ENCODE data around the gene MOB3A.

MOB3A gene

DNA sequence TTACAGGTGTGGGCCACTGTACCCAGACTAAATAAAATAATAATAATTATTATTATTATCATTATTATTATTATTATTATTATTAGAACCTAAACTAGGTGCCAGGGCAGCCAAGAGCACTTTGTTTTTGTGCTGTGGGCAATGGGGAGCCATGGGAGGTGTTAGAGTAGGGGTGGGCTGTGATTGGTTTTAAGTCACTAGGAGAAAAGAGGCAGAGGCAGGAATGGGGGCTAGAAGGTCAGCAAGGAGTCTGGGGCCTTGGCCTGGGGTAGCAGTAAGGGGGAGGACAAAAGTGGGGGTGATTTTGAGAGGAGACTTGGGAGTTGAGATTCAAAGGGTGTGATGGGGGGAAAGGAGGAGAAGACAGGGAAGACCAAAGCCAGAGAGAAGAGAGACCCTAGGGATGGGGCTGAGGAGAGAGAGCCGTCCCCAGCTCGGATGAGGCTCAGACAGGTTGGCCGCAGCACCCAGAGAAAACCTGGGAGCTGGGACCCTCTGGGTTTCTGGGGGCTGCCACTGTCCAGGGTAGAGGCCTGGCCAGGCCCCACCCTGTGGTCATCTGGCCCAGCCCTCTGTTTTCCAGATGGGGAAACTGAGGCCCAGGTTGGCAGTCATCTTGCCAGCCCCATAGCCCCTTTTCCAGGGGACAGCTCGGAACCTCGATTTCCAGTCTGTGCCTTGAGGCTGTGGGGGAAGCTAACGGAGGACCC is 62.9 kb downstream of the MOB3A start:
- DNase-seq (ENCODE audit: low spot score) = no peak

DNA sequence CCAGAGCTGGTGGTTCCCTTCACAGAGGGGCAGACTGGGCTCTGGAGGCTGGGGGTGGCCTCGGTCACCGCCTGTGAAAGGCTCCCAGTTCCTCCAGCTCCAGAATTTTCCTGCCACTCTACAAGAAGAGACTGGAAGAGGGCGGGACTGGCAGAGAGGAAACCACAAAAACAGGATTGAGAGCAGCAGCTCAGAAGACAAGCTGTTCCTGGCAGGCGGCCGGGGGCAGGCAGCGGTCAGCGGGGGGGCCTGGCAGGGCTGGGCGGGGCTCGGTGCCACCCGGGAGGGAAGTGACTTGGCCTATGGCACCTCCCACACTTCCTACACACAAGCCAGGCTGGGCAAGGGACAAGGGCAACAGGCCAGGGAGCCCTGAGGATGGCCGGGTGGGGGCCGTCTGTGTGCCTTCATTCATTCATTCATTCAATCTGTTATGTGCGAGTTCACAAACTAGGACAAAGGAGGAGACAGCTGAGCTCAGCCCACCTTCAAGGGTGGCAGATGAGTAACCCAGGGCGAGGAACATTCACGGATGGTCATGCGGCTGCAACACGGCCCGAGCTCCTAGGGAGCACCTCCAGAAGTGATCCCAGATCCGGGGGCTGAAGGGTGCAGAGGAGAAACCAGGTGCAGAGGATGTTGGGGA is 63.7 kb downstream of the MOB3A start:
- peak; percentile 37 for DNase-seq (ENCODE audit: low spot score)

DNA sequence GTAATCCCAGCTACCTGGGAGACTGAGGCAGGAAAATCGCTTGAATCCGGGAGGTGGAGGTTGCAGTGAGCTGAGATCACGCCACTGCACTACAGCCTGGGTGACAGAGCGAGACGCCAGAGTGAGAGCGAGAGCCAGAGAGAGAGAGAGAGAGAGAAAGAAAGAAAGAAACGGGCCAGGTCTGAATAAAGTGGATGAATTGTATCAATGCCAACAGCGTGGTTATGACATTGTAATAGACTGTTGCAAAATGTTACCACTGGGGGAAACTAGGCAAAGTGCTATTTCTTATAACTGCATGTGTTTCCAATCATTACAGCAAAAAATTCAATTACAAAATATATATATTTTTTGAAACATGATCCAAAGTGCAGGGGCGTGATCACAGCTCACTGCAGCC is 68.8 kb downstream of the MOB3A start:
- no peak for DNase-seq (ENCODE audit: low spot score)

DNA sequence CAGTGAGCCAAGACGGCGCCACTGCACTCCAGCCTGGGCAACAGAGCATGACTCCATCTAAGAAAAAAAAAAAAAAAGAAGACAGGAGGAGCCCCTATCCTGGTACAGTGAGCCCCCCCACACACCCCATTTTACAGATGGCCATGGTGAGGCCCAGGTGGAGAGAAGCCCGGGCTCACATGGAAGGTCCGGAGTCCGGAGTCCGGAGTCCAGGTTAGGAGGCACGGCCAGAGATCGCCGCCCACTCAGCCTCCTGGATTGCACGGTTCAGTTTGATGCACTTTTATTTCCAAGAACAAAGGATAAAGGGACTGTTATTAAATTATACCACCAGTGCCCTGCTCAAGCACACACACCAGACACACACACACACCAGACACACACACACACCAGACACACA is 69.4 kb downstream of the MOB3A start:
- DNase-seq (ENCODE audit: low spot score) = no peak

DNA sequence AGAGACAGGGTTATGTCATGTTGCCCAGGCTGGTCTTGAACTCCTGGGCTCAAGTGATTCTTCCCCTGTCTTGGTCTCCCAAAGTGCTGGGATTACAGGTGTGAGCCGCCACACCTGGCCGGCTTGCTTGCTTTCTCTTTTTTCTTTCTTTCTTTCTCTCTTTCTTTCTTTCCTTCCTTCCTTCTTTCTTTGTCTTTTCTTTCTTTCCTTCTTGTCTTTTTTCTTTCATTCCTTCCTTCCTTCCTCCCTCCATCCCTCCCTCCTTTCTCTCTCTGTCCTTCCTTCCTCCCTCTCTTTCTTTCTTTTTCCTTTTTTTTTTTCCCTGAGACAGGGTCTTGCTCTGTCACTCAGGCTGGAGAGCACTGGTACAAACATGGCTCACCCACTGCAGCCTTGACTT is 73.8 kb downstream of the MOB3A start:
- no peak for DNase-seq (ENCODE audit: low spot score)

DNA sequence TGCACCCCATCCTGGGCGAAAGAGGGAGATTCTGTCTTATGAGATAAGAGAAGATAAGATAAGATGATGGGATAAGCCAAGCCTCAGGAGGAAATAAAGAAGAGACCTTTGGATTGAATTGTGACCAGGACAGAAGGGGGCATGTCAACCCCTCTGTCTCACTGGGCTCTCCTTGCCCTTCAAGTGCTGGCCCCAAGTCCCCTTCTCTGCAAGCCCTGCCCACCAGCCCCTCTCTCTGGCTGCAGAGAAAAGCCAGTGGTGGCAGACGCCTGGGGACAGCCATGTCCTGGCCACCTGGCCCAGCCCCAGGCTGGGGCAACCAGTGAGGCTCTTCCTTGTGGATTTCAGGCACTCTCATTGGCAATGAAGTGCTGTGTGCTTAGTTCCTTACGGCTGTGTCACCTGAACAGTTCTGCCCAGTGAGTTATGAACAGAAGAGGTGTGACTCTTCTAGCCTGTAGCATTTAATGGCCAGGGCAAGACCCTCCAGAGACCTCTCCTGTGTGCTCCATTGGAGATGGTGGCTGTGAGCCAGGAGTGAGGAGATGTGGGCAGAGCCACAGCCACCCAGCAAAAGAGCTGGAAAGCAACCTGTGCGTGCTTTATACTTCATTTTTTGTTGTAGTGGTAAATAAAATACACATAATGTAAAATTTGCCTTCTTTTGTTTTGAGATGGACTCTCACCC is 74.5 kb downstream of the MOB3A start:
- DNase-seq (ENCODE audit: low spot score) = no peak
